NB4 (cell line): ENCODE results near the gene USP44.

Experiments
- POLR2A ChIP-seq: IDR thresholded peaks from 2 replicates; pipeline ENCODE4 v1.6.1; 2011; ENCODE audit warnings: mild to moderate bottlenecking; ENCODE audit not compliant: insufficient read length; ENCODE audit errors: extremely low read depth
- TF ChIP-seq, protein P1 (sequence below): IDR thresholded peaks from one replicate; pipeline ENCODE4 v1.5.1; 2012; ENCODE audit warnings: low read depth, low read length

DNA sequence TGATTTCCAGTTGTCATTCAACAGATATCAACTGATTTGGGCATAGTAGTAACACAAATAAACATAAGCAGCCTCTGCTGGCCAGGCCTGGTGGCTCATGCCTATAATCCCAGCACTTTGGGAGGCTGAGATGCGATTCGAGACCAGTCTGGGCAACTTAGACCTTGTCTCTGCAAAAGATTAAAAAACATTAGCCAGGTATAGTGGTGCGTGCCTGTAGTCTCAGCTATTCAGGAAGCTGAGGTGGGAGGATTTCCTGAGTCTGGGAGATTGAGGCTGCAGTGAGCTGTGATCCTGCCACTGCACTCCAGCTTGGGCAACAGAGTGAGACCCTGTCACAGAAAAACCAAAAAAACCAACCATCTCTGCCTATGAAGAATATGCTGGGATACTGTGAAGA, 70.2 kb downstream of the USP44 start:
- TF ChIP-seq POLR2A, result no peak
- TF ChIP-seq, protein P1, sequence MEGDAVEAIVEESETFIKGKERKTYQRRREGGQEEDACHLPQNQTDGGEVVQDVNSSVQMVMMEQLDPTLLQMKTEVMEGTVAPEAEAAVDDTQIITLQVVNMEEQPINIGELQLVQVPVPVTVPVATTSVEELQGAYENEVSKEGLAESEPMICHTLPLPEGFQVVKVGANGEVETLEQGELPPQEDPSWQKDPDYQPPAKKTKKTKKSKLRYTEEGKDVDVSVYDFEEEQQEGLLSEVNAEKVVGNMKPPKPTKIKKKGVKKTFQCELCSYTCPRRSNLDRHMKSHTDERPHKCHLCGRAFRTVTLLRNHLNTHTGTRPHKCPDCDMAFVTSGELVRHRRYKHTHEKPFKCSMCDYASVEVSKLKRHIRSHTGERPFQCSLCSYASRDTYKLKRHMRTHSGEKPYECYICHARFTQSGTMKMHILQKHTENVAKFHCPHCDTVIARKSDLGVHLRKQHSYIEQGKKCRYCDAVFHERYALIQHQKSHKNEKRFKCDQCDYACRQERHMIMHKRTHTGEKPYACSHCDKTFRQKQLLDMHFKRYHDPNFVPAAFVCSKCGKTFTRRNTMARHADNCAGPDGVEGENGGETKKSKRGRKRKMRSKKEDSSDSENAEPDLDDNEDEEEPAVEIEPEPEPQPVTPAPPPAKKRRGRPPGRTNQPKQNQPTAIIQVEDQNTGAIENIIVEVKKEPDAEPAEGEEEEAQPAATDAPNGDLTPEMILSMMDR, result no peak
